ENCODE data around the gene ANO1.

DNA sequence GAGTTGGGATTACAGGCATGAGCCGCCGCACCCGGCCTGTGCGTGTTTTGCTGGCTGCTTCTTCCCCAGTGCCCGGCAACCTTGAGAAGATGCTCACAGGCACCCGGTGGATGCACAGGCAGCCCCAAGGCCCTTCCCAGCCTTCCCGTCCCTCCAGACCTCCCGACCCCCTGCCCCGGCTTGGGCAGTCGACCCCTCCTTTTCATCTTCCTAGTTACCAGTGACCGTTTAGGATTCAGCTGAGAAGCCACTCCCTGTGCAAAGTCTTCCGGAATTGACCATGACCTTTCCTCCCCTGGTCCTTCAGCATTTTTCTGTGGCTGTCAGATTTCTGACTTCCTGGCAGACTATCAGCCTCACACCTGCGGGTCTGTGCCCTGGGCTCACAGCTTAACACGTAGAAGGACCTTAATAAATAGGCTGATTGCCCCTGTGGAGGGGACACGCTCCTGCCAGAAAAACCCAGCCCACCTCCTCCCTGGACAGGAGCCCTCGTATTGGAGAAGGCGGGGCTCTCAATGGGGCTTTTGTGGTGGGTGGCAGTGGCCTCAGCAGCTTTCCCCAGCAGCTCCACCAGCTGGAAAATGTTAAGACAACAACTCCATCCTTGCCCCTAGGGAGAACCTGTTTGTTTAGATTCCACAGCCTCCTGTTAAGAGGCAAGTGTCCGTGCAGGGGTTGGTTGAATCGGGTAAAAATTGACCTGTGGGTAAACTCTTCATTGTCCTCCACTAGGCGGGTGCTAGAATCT, 10.4 kb upstream of the ANO1 start:
- TF ChIP-seq, protein P1, sequence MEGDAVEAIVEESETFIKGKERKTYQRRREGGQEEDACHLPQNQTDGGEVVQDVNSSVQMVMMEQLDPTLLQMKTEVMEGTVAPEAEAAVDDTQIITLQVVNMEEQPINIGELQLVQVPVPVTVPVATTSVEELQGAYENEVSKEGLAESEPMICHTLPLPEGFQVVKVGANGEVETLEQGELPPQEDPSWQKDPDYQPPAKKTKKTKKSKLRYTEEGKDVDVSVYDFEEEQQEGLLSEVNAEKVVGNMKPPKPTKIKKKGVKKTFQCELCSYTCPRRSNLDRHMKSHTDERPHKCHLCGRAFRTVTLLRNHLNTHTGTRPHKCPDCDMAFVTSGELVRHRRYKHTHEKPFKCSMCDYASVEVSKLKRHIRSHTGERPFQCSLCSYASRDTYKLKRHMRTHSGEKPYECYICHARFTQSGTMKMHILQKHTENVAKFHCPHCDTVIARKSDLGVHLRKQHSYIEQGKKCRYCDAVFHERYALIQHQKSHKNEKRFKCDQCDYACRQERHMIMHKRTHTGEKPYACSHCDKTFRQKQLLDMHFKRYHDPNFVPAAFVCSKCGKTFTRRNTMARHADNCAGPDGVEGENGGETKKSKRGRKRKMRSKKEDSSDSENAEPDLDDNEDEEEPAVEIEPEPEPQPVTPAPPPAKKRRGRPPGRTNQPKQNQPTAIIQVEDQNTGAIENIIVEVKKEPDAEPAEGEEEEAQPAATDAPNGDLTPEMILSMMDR (IDR thresholded peaks at IDR 0.05 in 4 of 5, conservative IDR thresholded peaks at IDR 0.05 in 1 of 5), result no peak
- no peak for TF ChIP-seq POLR2A (IDR thresholded peaks at IDR 0.05)
